CD14-positive monocyte (primary cell): ENCODE data around the gene ASB16. TPM values are rescaled to one million over a fixed set of nuclear protein-coding genes. Genes with fewer than 3 reads are reported as not detected.

ENCODE experiments used
- DNase-seq, 3 donors: peaks; one replicate each; pipeline ENCODE4 v3.0.0-alpha.2; 2011 to 2022
- H2AFZ ChIP-seq: 2 replicates; pipeline ENCODE4 v1.6.0; 2012; ENCODE audit warnings: mild to moderate bottlenecking, low read depth, low read length, inconsistent platforms; ENCODE audit not compliant: insufficient read depth, poor library complexity, severe bottlenecking
- H3K27ac ChIP-seq, 2 donors: 1 replicate in 1 of 2; 2 replicates in 1 of 2; pipeline ENCODE4 v1.5.1; 2012 to 2013; ENCODE audit warnings: low read length in 2 of 2, control low read depth in 1 of 2, inconsistent platforms in 1 of 2, low read depth in 1 of 2, mild to moderate bottlenecking in 1 of 2
- H3K27me3 ChIP-seq, 2 donors: one replicate each; pipeline versions ENCODE4 v1.6.0 to v1.6.1; 2011 to 2013; ENCODE audit warnings: low read length in 2 of 2; ENCODE audit not compliant: control insufficient read depth in 2 of 2, insufficient read depth in 2 of 2
- H3K36me3 ChIP-seq, 2 donors: replicated peaks in 1 of 2; 1 replicate in 1 of 2; 2 replicates in 1 of 2; pipeline versions ENCODE4 v1.5.1 to v1.6.1; 2012 to 2013; ENCODE audit warnings: low read length in 2 of 2, control low read depth in 1 of 2, inconsistent platforms in 1 of 2, mild to moderate bottlenecking in 1 of 2; ENCODE audit not compliant: insufficient read depth in 2 of 2, control insufficient read depth in 1 of 2
- H3K4me1 ChIP-seq, 2 donors: 1 replicate in 1 of 2; 2 replicates in 1 of 2; pipeline versions ENCODE4 v1.5.1 to v1.6.1; 2012 to 2013; ENCODE audit warnings: low read length in 2 of 2, control low read depth in 1 of 2, inconsistent platforms in 1 of 2, mild to moderate bottlenecking in 1 of 2, moderate library complexity in 1 of 2; ENCODE audit not compliant: insufficient read depth in 2 of 2, control insufficient read depth in 1 of 2
- H3K4me2 ChIP-seq: replicated peaks from 2 replicates; pipeline ENCODE3; 2012; ENCODE audit warnings: low read length, moderate library complexity, mild to moderate bottlenecking; ENCODE audit not compliant: poor library complexity, severe bottlenecking; ENCODE audit errors: extremely low read depth
- H3K4me3 ChIP-seq, 3 experiments: fragments of 200-600 bp in 1 of 3; sonication (generic) in 1 of 3; replicated peaks in 1 of 3; 1 replicate in 2 of 3; 2 replicates in 1 of 3; pipeline ENCODE4 v1.5.1; 2011 to 2013; ENCODE audit warnings: low read length in 3 of 3, mild to moderate bottlenecking in 3 of 3, control low read depth in 2 of 3, low read depth in 2 of 3, inconsistent platforms in 1 of 3, moderate library complexity in 1 of 3
- H3K79me2 ChIP-seq: 2 replicates; pipeline ENCODE4 v1.6.0; 2012; ENCODE audit warnings: mild to moderate bottlenecking, control low read depth, inconsistent platforms, low read length, moderate library complexity; ENCODE audit not compliant: insufficient read depth
- H3K9ac ChIP-seq: 2 replicates; pipeline ENCODE4 v1.6.0; 2017; ENCODE audit warnings: low read length, mild to moderate bottlenecking; ENCODE audit not compliant: insufficient read depth, poor library complexity, severe bottlenecking
- H3K9me3 ChIP-seq, 2 donors: replicated peaks in 1 of 2; 1 replicate in 1 of 2; 2 replicates in 1 of 2; pipeline versions ENCODE4 v1.5.1 to v1.6.1; 2012 to 2013; ENCODE audit warnings: low read length in 2 of 2, control low read depth in 1 of 2; ENCODE audit not compliant: control insufficient read depth in 1 of 2, insufficient read depth in 1 of 2
- H4K20me1 ChIP-seq: 2 replicates; pipeline ENCODE4 v1.6.0; 2012; ENCODE audit warnings: mild to moderate bottlenecking, low read length, control low read depth, moderate library complexity; ENCODE audit not compliant: insufficient read depth
- H3K27ac Mint-ChIP-seq, 7 donors: one replicate each; pipeline ENCODE4 v1.8.0; 2020; ENCODE audit warnings: mild to moderate bottlenecking in 7 of 7, mixed read lengths in 7 of 7, moderate library complexity in 6 of 7, inconsistent platforms in 2 of 7
- H3K27me3 Mint-ChIP-seq, 3 donors: one replicate each; pipeline ENCODE4 v1.8.0; 2021 to 2022; ENCODE audit warnings: low read depth in 3 of 3, mild to moderate bottlenecking in 3 of 3, mixed read lengths in 3 of 3, moderate library complexity in 3 of 3, inconsistent platforms in 1 of 3
- H3K36me3 Mint-ChIP-seq, 2 donors: one replicate each; pipeline ENCODE4 v1.8.0; 2020; ENCODE audit warnings: mixed read lengths in 2 of 2, inconsistent platforms in 1 of 2, mild to moderate bottlenecking in 1 of 2
- H3K4me1 Mint-ChIP-seq: one replicate; pipeline ENCODE4 v1.8.0; 2020; ENCODE audit warnings: mild to moderate bottlenecking, mixed read lengths
- H3K4me3 Mint-ChIP-seq, 2 donors: one replicate each; pipeline ENCODE4 v1.8.0; 2020; ENCODE audit warnings: mild to moderate bottlenecking in 2 of 2, mixed read lengths in 2 of 2, moderate library complexity in 1 of 2
- H3K9me3 Mint-ChIP-seq, 7 donors: one replicate each; pipeline ENCODE4 v1.8.0; 2020 to 2022; ENCODE audit warnings: mixed read lengths in 7 of 7, mild to moderate bottlenecking in 6 of 7, moderate library complexity in 6 of 7, inconsistent platforms in 2 of 7
- CTCF ChIP-seq: fragments of 200-600 bp; IDR thresholded peaks from one replicate; pipeline ENCODE4 v1.8.0; 2022; ENCODE audit warnings: antibody characterized with exemption, mild to moderate bottlenecking
- WGBS: methylation state at CpG from one replicate; pipeline ENCODE4 v1.1.5; 2013; ENCODE audit warnings: missing lambda C conversion rate; ENCODE audit not compliant: insufficient coverage; 5-methylcytosine and 5-hydroxymethylcytosine counted together
- intact Hi-C, 2 donors: fragments of 100-400 bp; cut with micrococcal nuclease; formaldehyde crosslinking; loops; one replicate each; pipeline versions ENCODE4 v1.15.0 to v1.15.1; 2023
- polyA plus RNA-seq, 3 donors: library from polyadenylated mRNA; depleted of rRNA in 1 of 3; unstranded in 2 of 3; stranded (reverse) in 1 of 3; fragments of 300-500 nt in 2 of 3; fragments of >200 nt in 1 of 3; fragmentation: Illumina TruSeq in 2 of 3; gene quantifications; 1 replicate in 2 of 3; 2 replicates in 1 of 3; pipeline ENCODE4 v1.2.3, GENCODE V29; 2012 to 2021

ASB16 gene
- polyA plus RNA-seq, 3 donors = not detected

DNA sequence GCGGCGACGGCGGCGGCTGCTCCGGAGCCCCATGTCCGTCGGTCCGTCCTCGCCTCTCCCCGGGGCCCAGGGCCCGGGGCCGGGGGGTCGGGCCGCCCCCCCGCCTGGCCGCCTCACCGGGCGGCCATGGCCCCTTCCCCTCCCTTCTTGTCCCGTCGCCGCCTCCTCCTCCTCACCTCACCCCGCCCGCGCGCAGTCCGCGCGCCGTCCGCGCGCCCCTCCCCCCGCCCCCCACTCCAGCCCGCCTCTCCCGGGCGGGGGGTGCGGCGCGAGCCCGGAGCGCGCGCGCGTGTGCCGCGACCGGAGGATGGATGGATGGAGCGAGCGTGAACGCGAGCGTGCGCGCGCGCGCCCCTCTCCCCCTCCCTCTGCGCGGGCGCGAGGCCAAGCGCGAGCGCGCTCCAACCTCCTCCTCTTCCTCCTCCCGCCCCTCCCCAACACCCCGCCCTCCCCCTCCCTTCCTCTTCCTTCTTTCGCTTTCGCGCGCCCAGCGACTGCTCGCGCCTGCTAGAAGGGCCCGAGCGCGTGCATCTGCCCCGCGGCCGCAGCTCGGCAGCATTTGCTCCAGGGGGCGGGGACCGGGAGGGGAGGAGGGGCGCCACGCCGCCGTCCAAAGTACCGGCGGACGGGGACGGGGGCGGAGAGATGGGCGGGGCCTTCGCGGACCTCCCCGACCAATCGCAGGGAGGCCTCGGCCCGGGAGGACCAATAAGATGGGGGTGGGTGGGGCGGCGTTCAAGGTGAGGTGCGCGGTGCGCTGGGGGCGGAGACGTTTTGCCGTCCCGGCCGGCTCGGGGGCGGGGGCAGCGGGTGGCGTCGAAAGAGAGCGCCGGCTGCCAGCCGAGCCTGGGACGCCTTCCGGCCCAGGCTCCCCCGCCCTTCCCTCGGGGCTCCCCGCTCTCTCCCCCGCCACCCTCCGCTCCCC, 29.3 kb downstream of the ASB16 start, which contains the start of gene ATXN7L3:
Gene ATXN7L3, minus strand, starts transcription at position 332 of the 925 bp plus-strand sequence. CDS start 1,814 bp downstream, outside the sequence.
- Histone ChIP-seq H3K9ac (peak within 1 kb of the TSS; percentile 85), H3K4me2 (peak within 1 kb of the TSS; percentile 98), H3K27me3 (no peaks in the 10 kb centered on the region), H2AFZ (peak within 1 kb of the TSS; percentile 96), H3K27ac (peak within 1 kb of the TSS; percentile 94), H3K9me3 (no peaks in the 10 kb centered on the region), H4K20me1 (peaks cover 27% of the 10 kb centered on the region), H3K79me2 (peaks cover 39% of the 10 kb centered on the region), H3K4me3 (peak within 1 kb of the TSS; percentile 94 to 97 (median 97)), H3K4me1 (peaks cover 48 to 51% of the 10 kb centered on the region in 2 donors), H3K36me3 (peaks cover 24 to 30% of the 10 kb centered on the region in 2 donors)
- H3K27me3 Mint-ChIP-seq = peaks cover 0 to 2% (median 0%) of the 10 kb centered on the region in 3 donors
- DNase-seq = peak; percentile 94 to 98 (median 96)
- under 1% methylated on average over 58 of the region's 126 CpGs for WGBS
- H3K4me3 Mint-ChIP-seq = peak within 1 kb of the TSS; percentile 91 to 92
- intact Hi-C loops = loop anchor here in 1 of 2 donors (1.0 to 5.0 kb wide), 3 partner anchors 13 to 302 kb away; partner anchors contain the start of genes GPATCH8 and GRN
- TF ChIP-seq CTCF = no peak
- peak within 1 kb of the TSS; percentile 92 to 98 (median 95) for H3K27ac Mint-ChIP-seq
- H3K36me3 Mint-ChIP-seq = peaks cover 27 to 30% of the 10 kb centered on the region in 2 donors
- no peaks in the 10 kb centered on the region for H3K9me3 Mint-ChIP-seq
- H3K4me1 Mint-ChIP-seq = peaks cover 53% of the 10 kb centered on the region

DNA sequence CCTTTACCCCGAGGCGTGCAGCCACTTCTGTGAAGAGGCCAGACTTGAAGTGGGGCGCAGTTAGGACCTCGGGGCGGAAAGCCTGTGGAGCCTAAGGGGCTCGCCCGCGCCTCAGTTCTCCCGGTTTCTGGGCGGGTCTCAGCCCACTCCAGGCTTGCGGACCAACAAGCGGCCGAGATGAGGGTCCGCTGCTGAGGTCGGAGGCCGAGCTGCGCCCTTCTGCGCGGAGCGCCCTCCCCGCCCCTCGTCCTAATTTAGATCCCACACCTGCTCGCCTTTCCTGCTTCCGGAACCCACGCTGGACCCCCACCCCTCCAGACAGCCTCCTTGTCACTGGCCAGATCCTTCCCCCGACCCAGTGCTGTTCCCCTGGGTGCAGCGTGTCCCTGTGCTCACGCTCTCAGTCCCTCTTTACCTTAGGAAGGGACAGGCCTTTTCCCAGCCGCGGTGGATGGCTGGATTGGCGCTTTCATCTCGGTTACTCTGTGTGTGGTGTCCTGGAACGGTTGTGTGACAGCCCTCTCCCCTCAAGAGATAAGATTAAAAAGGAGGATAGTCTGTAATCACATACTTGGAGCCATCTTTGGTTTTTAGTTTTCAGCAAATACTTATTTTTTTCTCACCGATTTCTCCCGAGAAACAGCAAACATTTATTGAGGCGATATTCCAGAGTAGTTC, 30.1 kb downstream of the ASB16 start:
- intact Hi-C loops = loop anchor here in 1 of 2 donors (1.0 to 5.0 kb wide), 3 partner anchors 13 to 302 kb away; partner anchors contain the start of genes GPATCH8 and GRN
- Histone ChIP-seq H3K36me3 (peaks cover 16 to 22% of the 10 kb centered on the region in 2 donors), H3K79me2 (peaks cover 35% of the 10 kb centered on the region), H3K9me3 (no peaks in the 10 kb centered on the region), H3K4me2 (peak overlapping the region; percentile 98), H3K27me3 (no peaks in the 10 kb centered on the region), H4K20me1 (peaks cover 20% of the 10 kb centered on the region), H3K27ac (peak overlapping the region; percentile 93 to 94), H3K9ac (peak overlapping the region; percentile 85), H3K4me1 (peaks cover 52 to 55% of the 10 kb centered on the region in 2 donors), H3K4me3 (peak overlapping the region; percentile 93 to 97 (median 94)), H2AFZ (peak overlapping the region; percentile 96)
- peaks cover 58% of the 10 kb centered on the region for H3K4me1 Mint-ChIP-seq
- H3K9me3 Mint-ChIP-seq = no peaks in the 10 kb centered on the region
- peak overlapping the region; percentile 91 to 92 for H3K4me3 Mint-ChIP-seq
- H3K27ac Mint-ChIP-seq = peak overlapping the region; percentile 92 to 98 (median 95)
- H3K36me3 Mint-ChIP-seq = peaks cover 19 to 23% of the 10 kb centered on the region in 2 donors
- DNase-seq = no peak
- WGBS = 9% methylated on average over 28 of the region's 36 CpGs
- no peak for TF ChIP-seq CTCF
- peaks cover 0 to 2% (median 0%) of the 10 kb centered on the region in 3 donors for H3K27me3 Mint-ChIP-seq
